OCI-LY7 (cell line): Measurements from ENCODE around the gene C21orf91. TPM values are rescaled to one million over a fixed set of nuclear protein-coding genes. Genes with fewer than 3 reads are reported as not detected.

Source experiments
- Bru-seq: library from RNA; stranded (reverse); fragments of 400-500 nt; gene quantifications from one replicate; lab custom pipeline; 2021; lab: Mats Ljungman, UMichigan
- BruChase-seq, 2 experiments: library from RNA; stranded (reverse); fragments of 400-500 nt; gene quantifications; one replicate each; lab custom pipeline; 2021; lab: Mats Ljungman, UMichigan
- BruUV-seq: library from RNA; stranded (reverse); fragments of 400-500 nt; replicated peaks from 2 replicates; lab custom pipeline; 2021; lab: Mats Ljungman, UMichigan
- CTCF ChIA-PET: fragments of 300-600 bp; sonication (Branson Sonifier 250); formaldehyde crosslinking; loops from one replicate; lab custom pipeline; 2022; ENCODE audit warnings: antibody characterized with exemption; ENCODE audit not compliant: unreplicated experiment; lab: Charles Lee
- POLR2A ChIA-PET: fragments of 300-600 bp; sonication (Branson Sonifier 250); formaldehyde crosslinking; loops from one replicate; lab custom pipeline; 2022; ENCODE audit warnings: antibody characterized with exemption; lab: Charles Lee
- DNase-seq: peaks from one replicate; pipeline ENCODE4 v3.0.0-alpha.2; 2015; ENCODE audit warnings: low spot score
- H2AFZ ChIP-seq: fragments of 200-600 bp; sonication (generic), shearing (Covaris generic); 2 replicates; pipeline ENCODE4 v1.6.1; 2014; ENCODE audit warnings: mild to moderate bottlenecking, antibody characterized with exemption, low read length, moderate library complexity
- H3K27ac ChIP-seq: fragments of 200-600 bp; sonication (generic); 2 replicates; pipeline ENCODE4 v1.5.1; 2014; ENCODE audit warnings: mixed run types, low read depth, mild to moderate bottlenecking, moderate library complexity, low read length, inconsistent platforms; ENCODE audit not compliant: poor library complexity, severe bottlenecking
- H3K36me3 ChIP-seq: fragments of 200-600 bp; sonication (generic); 2 replicates; pipeline ENCODE4 v1.6.1; 2014; ENCODE audit warnings: mild to moderate bottlenecking, antibody characterized with exemption, low read length, moderate library complexity, mixed read lengths; ENCODE audit not compliant: insufficient read depth
- H3K4me1 ChIP-seq: fragments of 200-600 bp; sonication (generic); 2 replicates; pipeline ENCODE4 v1.5.1; 2014; ENCODE audit warnings: mild to moderate bottlenecking, low read length; ENCODE audit not compliant: insufficient read depth, poor library complexity, severe bottlenecking
- H3K4me2 ChIP-seq: fragments of 200-600 bp; sonication (generic); 2 replicates; pipeline ENCODE4 v1.6.1; 2014; ENCODE audit warnings: mild to moderate bottlenecking, low read length
- H3K4me3 ChIP-seq: fragments of 200-600 bp; sonication (generic); 2 replicates; pipeline ENCODE4 v1.5.1; 2014; ENCODE audit warnings: mild to moderate bottlenecking, low read depth, low read length; ENCODE audit not compliant: poor library complexity, severe bottlenecking
- H3K79me2 ChIP-seq: fragments of 200-600 bp; sonication (generic); 2 replicates; pipeline ENCODE4 v1.6.1; 2016; ENCODE audit warnings: low read depth, mild to moderate bottlenecking, low read length, moderate library complexity, mixed read lengths; ENCODE audit not compliant: insufficient read depth
- H3K9me2 ChIP-seq: fragments of 200-600 bp; sonication (generic); 2 replicates; pipeline ENCODE4 v1.6.1; 2016; ENCODE audit warnings: mild to moderate bottlenecking, low read length, mixed read lengths; ENCODE audit not compliant: insufficient read depth
- H3K9me3 ChIP-seq: fragments of 200-600 bp; sonication (generic); 2 replicates; pipeline ENCODE4 v1.6.1; 2014; ENCODE audit warnings: mild to moderate bottlenecking, mixed run types, low read length, mixed read lengths
- H4K20me1 ChIP-seq: fragments of 200-600 bp; sonication (generic); 2 replicates; pipeline ENCODE4 v1.6.1; 2014; ENCODE audit warnings: mild to moderate bottlenecking, antibody characterized with exemption, low read length, moderate library complexity, mixed read lengths; ENCODE audit not compliant: insufficient read depth
- CTCF ChIP-seq: fragments of 200-600 bp; sonication (generic); conservative IDR thresholded peaks from 2 replicates; pipeline ENCODE4 v1.5.1; 2014; ENCODE audit warnings: mild to moderate bottlenecking, antibody characterized with exemption, low read length, moderate library complexity, mixed read lengths
- EZH2phosphoT487 ChIP-seq: fragments of 200-600 bp; sonication (generic); IDR thresholded peaks from 2 replicates; pipeline ENCODE4 v1.6.1; 2018; ENCODE audit warnings: low read depth, borderline replicate concordance, mild to moderate bottlenecking, mixed run types, antibody characterized with exemption, low read length, moderate library complexity, mixed read lengths
- intact Hi-C: fragments of 100-400 bp; cut with micrococcal nuclease; formaldehyde crosslinking; loops from one replicate; pipeline ENCODE4 v1.10.0; 2022; ENCODE audit not compliant: unreplicated experiment
- long read RNA-seq: library from polyadenylated mRNA; stranded (forward); transcript quantifications from one replicate; pipeline ENCODE4 v2.0.0, GENCODE V29; 2022
- total RNA-seq, 2 experiments: library from RNA; depleted of rRNA in 1 of 2; stranded (reverse); fragments of >200 nt in 1 of 2; shearing (Covaris generic) in 1 of 2; gene quantifications; 2 replicates each; pipeline ENCODE4 v1.2.3, GENCODE V29; 2014 to 2022

The C21orf91 gene
- total RNA-seq (2014; rRNA removed; shearing (Covaris generic)), result 13.8 and 15.8 TPM in 2 replicates
- 32.8 and 36.5 TPM in 2 replicates for total RNA-seq (2022)
- Bru-seq, nascent RNA, result percentile 87 among the genes with signal in this experiment
- percentile 62 among the genes with signal in this experiment for BruChase-seq, experiment 1, labeled RNA remaining after a 6-hour chase
- percentile 92 among the genes with signal in this experiment for BruChase-seq, experiment 2, labeled RNA remaining after a 2-hour chase
- long read RNA-seq, full-length matches to known transcripts, result 14 of 22 reads
- long read RNA-seq, partial matches to known transcripts, result 2 of 22 reads
- long read RNA-seq, other reads (novel, unspliced or antisense), result 6 of 22 reads

- intact Hi-C loops, result loop anchor here (5.0 kb wide), 2 partner anchors 307 to 392 kb away; partner anchors contain the start of gene CXADR
- Histone ChIP-seq H3K4me2 (peak within 1 kb of the TSS; percentile 87), H3K27ac (peak within 1 kb of the TSS; percentile 74), H3K36me3 (peaks cover 27% of the 10 kb centered on the region), H3K4me1 (peaks cover 28% of the 10 kb centered on the region), H3K9me2 (no peaks in the 10 kb centered on the region), H3K4me3 (peak within 1 kb of the TSS; percentile 89), H3K79me2 (peaks cover 42% of the 10 kb centered on the region), H3K9me3 (no peaks in the 10 kb centered on the region), H4K20me1 (peaks cover 9% of the 10 kb centered on the region; the same call in 1 of the 2 replicates), H2AFZ (peak within 1 kb of the TSS; percentile 94)
- peak; percentile 94 for DNase-seq
- BruUV-seq, result TSS peak; percentile 75
- TF ChIP-seq CTCF (no peak), EZH2phosphoT487 (no peak)
- POLR2A ChIA-PET, result interaction anchor here (0.5 to 5.4 kb wide), 11 partner anchors 9 to 141 kb away, joined by 3 to 34 read pairs (median 7); no protein-coding TSS in a partner anchor
- CTCF ChIA-PET, result no interaction called here
These were observed at the start of gene C21orf91 for GRCh38 chr21:17819114-17819876. C21orf91 (minus strand) TSS chr21:17819356; CDS start chr21:17818318, 1,038 bp downstream.

GRCh38 chr21:17866590-17866989 is 47.4 kb upstream of the C21orf91 start:
- Histone ChIP-seq H3K4me1 (no peaks in the 10 kb centered on the region), H3K36me3 (no peaks in the 10 kb centered on the region), H4K20me1 (no peaks in the 10 kb centered on the region), H3K4me2 (no peak overlapping the region), H3K4me3 (no peak overlapping the region), H3K27ac (no peak overlapping the region), H3K9me2 (no peaks in the 10 kb centered on the region), H3K9me3 (no peaks in the 10 kb centered on the region), H3K79me2 (no peaks in the 10 kb centered on the region), H2AFZ (no peak overlapping the region)
- DNase-seq, result no peak
- no TSS peak for BruUV-seq
- POLR2A ChIA-PET, result interaction anchor here (0.6 to 0.9 kb wide), 3 partner anchors 8 to 555 kb away, joined by 3 read pairs; no protein-coding TSS in a partner anchor
- intact Hi-C loops, result no loop called here
- CTCF ChIA-PET, result no interaction called here
- no peak for TF ChIP-seq EZH2phosphoT487
- TF ChIP-seq CTCF, result no peak
